Hepatocyte (in vitro differentiated cells): ENCODE data around the gene PEMT. TPM values are rescaled to one million over a fixed set of nuclear protein-coding genes. Genes with fewer than 3 reads are reported as not detected.

Experiments
- DNase-seq: peaks from one replicate; pipeline ENCODE4 v3.0.0-alpha.2; 2016; ENCODE audit warnings: low spot score
- H2AFZ ChIP-seq: fragments of 200-600 bp; sonication (generic); 2 replicates; pipeline ENCODE4 v1.6.0; 2016; ENCODE audit warnings: antibody characterized with exemption, mild to moderate bottlenecking
- H3K27ac ChIP-seq: fragments of 200-600 bp; sonication (generic); 2 replicates; pipeline ENCODE4 v1.5.1; 2016; ENCODE audit warnings: mild to moderate bottlenecking
- H3K27me3 ChIP-seq: fragments of 200-600 bp; sonication (generic); 2 replicates; pipeline ENCODE4 v1.6.1; 2016
- H3K36me3 ChIP-seq: fragments of 200-600 bp; sonication (generic); replicated peaks from 2 replicates; pipeline ENCODE4 v1.5.1; 2016; ENCODE audit warnings: low read depth; ENCODE audit not compliant: insufficient read depth
- H3K4me1 ChIP-seq: fragments of 200-600 bp; sonication (generic); 2 replicates; pipeline ENCODE4 v1.5.1; 2016; ENCODE audit warnings: mild to moderate bottlenecking, moderate library complexity; ENCODE audit not compliant: insufficient read depth
- H3K4me2 ChIP-seq: fragments of 200-600 bp; sonication (generic); 2 replicates; pipeline ENCODE4 v1.6.0; 2016
- H3K4me3 ChIP-seq: fragments of 200-600 bp; sonication (generic); 2 replicates; pipeline ENCODE4 v1.5.1; 2016; ENCODE audit warnings: mild to moderate bottlenecking
- H3K79me2 ChIP-seq: fragments of 200-600 bp; sonication (generic); 2 replicates; pipeline ENCODE4 v1.6.0; 2017; ENCODE audit warnings: mild to moderate bottlenecking
- H3K9me2 ChIP-seq: fragments of 200-600 bp; sonication (generic); replicated peaks from 2 replicates; pipeline ENCODE4 v1.6.0; 2017; ENCODE audit warnings: mild to moderate bottlenecking; ENCODE audit not compliant: insufficient read depth
- H3K9me3 ChIP-seq: fragments of 200-600 bp; sonication (generic); 2 replicates; pipeline ENCODE4 v1.5.1; 2016; ENCODE audit warnings: low read depth, mild to moderate bottlenecking
- H4K20me1 ChIP-seq: fragments of 200-600 bp; sonication (generic); 2 replicates; pipeline ENCODE4 v1.6.0; 2016; ENCODE audit warnings: mild to moderate bottlenecking; ENCODE audit not compliant: insufficient read depth, poor library complexity, severe bottlenecking
- CTCF ChIP-seq: fragments of 200-600 bp; sonication (generic); IDR thresholded peaks from 2 replicates; pipeline ENCODE4 v1.5.1; 2016; ENCODE audit warnings: antibody characterized with exemption, mild to moderate bottlenecking; ENCODE audit not compliant: poor library complexity
- EZH2 ChIP-seq: fragments of 200-600 bp; sonication (generic); IDR thresholded peaks from 2 replicates; pipeline ENCODE4 v1.6.1; 2016; ENCODE audit warnings: antibody characterized with exemption, mild to moderate bottlenecking, borderline replicate concordance
- EZH2phosphoT487 ChIP-seq: fragments of 200-600 bp; sonication (generic); IDR thresholded peaks from one replicate; pipeline ENCODE4 v1.6.1; 2018; ENCODE audit warnings: antibody characterized with exemption, mild to moderate bottlenecking, low read depth, moderate library complexity; ENCODE audit not compliant: unreplicated experiment, severe bottlenecking
- WGBS: methylation state at CpG from one replicate; pipeline ENCODE4 v1.1.6; 2016; ENCODE audit warnings: low lambda C conversion rate; ENCODE audit errors: missing lambda C conversion rate; 5-methylcytosine and 5-hydroxymethylcytosine counted together
- polyA plus RNA-seq: library from polyadenylated mRNA; unstranded; fragments of >200 nt; fragmentation: Nextera tagmentation; extraction: Ambion mirVana; gene quantifications from 2 replicates; pipeline ENCODE4 v1.2.1, GENCODE V29; 2016
- total RNA-seq: library from RNA; depleted of rRNA; stranded (reverse); fragments of >200 nt; gene quantifications from 2 replicates; pipeline ENCODE4 v1.2.3, GENCODE V29; 2014

Gene PEMT
- total and polyA plus RNA-seq, 2 experiments from 2014 or later = 50.1 to 70.4 TPM

GRCh38 chr17:17567631-17568030, 23.9 kb downstream of the PEMT start:
- H3K4me1 ChIP-seq = peaks cover 26% of the 10 kb centered on the region
- no peaks in the 10 kb centered on the region for H4K20me1 ChIP-seq
- no peaks in the 10 kb centered on the region for H3K36me3 ChIP-seq
- no peaks in the 10 kb centered on the region for H3K9me3 ChIP-seq
- TF ChIP-seq CTCF (no peak), EZH2phosphoT487 (no peak), EZH2 (no peak)
- no peaks in the 10 kb centered on the region for H3K27me3 ChIP-seq
- peak overlapping the region; percentile 48 for H3K27ac ChIP-seq
- H2AFZ ChIP-seq = no peak overlapping the region
- peak; percentile 59 for DNase-seq
- H3K9me2 ChIP-seq = no peaks in the 10 kb centered on the region
- 64% methylated on average over 7 of the region's 7 CpGs for WGBS
- no peak overlapping the region for H3K4me3 ChIP-seq
- H3K79me2 ChIP-seq = no peaks in the 10 kb centered on the region
- H3K4me2 ChIP-seq = no peak overlapping the region

GRCh38 chr17:17566896-17567513, 24.5 kb downstream of the PEMT start:
- Histone ChIP-seq H3K27ac (peak overlapping the region; percentile 48), H3K79me2 (no peaks in the 10 kb centered on the region), H3K4me1 (peaks cover 26% of the 10 kb centered on the region), H3K9me2 (no peaks in the 10 kb centered on the region), H3K4me2 (no peak overlapping the region), H3K27me3 (no peaks in the 10 kb centered on the region), H2AFZ (no peak overlapping the region), H4K20me1 (no peaks in the 10 kb centered on the region), H3K9me3 (no peaks in the 10 kb centered on the region), H3K36me3 (no peaks in the 10 kb centered on the region), H3K4me3 (no peak overlapping the region)
- DNase-seq = no peak
- no peak for TF ChIP-seq EZH2phosphoT487
- WGBS = 93% methylated on average over 11 of the region's 11 CpGs

- H3K9me2 ChIP-seq = no peaks in the 10 kb centered on the region
- H3K4me1 ChIP-seq = peaks cover 17% of the 10 kb centered on the region
- H4K20me1 ChIP-seq = no peaks in the 10 kb centered on the region
- TF ChIP-seq CTCF (no peak), EZH2 (no peak), EZH2phosphoT487 (no peak)
- H2AFZ ChIP-seq = no peak overlapping the region
- H3K36me3 ChIP-seq = no peaks in the 10 kb centered on the region
- DNase-seq = no peak
- H3K27ac ChIP-seq = no peak overlapping the region
- no peak overlapping the region for H3K4me3 ChIP-seq
- no peaks in the 10 kb centered on the region for H3K79me2 ChIP-seq
- H3K4me2 ChIP-seq = no peak overlapping the region
- H3K27me3 ChIP-seq = no peaks in the 10 kb centered on the region
- H3K9me3 ChIP-seq = no peaks in the 10 kb centered on the region
- 89% methylated on average over 10 of the region's 10 CpGs for WGBS
Observed at GRCh38 chr17:17565471-17566339, 25.8 kb downstream of the PEMT start.

- no peaks in the 10 kb centered on the region for H3K9me2 ChIP-seq
- WGBS = 83% methylated on average over 5 of the region's 5 CpGs
- TF ChIP-seq CTCF (no peak), EZH2phosphoT487 (no peak), EZH2 (no peak)
- H3K27ac ChIP-seq = no peak overlapping the region
- no peaks in the 10 kb centered on the region for H3K9me3 ChIP-seq
- peaks cover 14% of the 10 kb centered on the region for H3K4me1 ChIP-seq
- no peak for DNase-seq
- no peaks in the 10 kb centered on the region for H3K27me3 ChIP-seq
- no peak overlapping the region for H2AFZ ChIP-seq
- H3K4me2 ChIP-seq = no peak overlapping the region
- no peaks in the 10 kb centered on the region for H3K79me2 ChIP-seq
- H3K36me3 ChIP-seq = no peaks in the 10 kb centered on the region
- no peak overlapping the region for H3K4me3 ChIP-seq
- no peaks in the 10 kb centered on the region for H4K20me1 ChIP-seq
Observed at GRCh38 chr17:17564896-17565295, 26.6 kb downstream of the PEMT start.
